ENCODE data around the gene RARS1.
"Not testable (repeated sequence)": the region's sequence is repeated elsewhere in the genome, so short reads cannot be mapped to it uniquely, and the experiment has no call there.

Gene RARS1

DNA sequence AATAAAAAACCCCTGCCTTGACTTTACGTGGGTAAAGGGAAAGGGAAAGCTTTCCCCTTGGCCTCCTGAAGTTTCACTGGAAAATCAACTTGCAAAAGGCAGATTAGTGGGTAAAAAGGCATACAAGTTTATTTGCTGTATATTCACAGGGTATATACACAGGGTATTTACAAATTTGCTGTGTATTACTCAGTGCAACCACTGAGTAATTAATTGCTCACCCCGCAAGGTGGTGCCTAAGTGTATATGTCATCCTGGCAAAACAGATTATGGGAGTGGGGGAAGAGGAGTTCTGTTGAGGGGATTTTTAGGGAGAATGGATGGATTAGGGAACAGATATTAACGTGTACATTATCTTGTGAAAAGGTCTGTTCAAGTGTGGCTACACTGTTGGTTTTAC, 7.1 kb upstream of the RARS1 start:
- H3K4me3 ChIP-seq (ENCODE audit: low read depth, low read length): no peak overlapping the region

DNA sequence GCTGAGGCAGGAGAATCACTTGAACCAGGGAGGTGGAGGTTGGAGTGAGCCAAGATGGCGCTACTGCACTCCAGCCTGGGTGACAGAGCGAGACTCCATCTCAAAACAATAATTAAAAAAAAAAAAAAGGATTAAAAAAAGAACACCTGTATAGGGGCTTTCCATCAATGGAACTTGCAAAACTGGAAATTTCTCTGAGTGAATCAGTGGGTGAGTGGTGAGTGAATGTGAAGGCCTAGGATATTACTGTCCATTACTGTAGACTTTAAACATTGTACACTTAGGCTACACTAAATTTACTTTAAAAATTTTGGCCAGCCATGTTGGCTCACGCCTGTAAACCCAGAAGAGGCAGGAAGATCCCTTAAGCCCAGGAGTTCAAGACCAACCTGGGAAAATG, 5.7 kb upstream of the RARS1 start:
- H3K4me3 ChIP-seq (ENCODE audit: low read depth, low read length): no peak overlapping the region

DNA sequence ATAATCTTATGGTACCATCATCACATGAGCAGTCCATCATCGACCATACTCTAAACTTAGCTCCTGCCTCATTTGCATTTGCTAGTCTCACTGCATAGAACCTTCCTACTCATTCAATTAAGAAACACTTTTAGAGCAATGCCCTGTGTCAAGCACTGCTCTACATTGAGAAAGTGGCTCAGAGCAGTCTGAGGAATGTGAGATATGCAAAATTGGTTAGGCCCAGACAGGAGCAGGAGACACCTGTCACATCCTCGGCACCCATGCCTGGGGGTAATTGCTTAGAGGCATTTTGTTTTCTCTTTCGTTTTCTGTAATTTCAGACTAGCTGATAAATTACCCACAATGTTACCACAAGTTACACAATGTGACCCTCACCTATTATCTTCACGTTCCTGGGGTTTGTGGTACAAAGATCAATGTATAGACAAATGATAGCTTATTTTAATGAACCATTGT, 4.9 kb upstream of the RARS1 start:
- H3K4me3 ChIP-seq (ENCODE audit: low read depth, low read length): no peak overlapping the region

DNA sequence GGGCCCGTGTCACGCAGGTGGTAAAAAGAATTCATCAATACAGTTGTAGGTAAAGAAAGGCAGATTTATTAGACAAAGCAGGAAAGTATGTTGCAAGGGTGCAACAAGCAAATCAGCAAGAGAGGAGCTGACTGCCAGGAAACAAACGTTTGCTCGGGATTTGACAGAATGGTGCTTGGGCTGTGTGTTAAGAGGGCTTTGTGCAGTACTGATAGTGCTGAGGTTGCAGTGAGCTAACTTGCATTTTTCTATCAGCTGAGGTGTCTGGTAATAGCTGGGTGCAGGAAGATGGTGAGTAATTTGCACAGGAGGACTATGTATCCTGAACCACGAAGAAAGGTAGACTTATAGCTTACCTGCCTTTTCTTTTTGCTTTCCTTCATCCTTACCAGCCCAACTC, 3.9 kb upstream of the RARS1 start:
- H3K4me3 ChIP-seq (ENCODE audit: low read depth, low read length): no peak overlapping the region

DNA sequence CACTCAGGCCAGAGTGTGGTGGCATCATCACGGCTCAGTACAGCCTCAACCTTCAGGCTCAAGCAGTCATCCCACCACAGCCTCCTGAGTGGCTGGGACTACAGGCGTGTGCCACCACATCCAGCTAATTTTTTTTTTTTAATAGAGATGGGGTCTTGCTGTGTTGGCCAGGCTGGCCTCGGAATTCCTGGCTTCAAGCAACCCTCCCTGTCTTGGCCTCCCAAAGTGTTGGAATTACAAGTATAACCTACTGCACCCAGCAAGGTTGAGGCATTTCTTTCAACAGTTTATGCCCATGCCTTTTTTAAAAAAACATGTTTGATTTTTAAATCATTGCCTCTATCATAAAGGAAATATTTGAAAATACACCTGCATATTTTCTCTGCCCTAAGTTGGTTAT, 2.8 kb downstream of the RARS1 start:
- no peak overlapping the region for H3K4me3 ChIP-seq (ENCODE audit: low read depth, low read length)

DNA sequence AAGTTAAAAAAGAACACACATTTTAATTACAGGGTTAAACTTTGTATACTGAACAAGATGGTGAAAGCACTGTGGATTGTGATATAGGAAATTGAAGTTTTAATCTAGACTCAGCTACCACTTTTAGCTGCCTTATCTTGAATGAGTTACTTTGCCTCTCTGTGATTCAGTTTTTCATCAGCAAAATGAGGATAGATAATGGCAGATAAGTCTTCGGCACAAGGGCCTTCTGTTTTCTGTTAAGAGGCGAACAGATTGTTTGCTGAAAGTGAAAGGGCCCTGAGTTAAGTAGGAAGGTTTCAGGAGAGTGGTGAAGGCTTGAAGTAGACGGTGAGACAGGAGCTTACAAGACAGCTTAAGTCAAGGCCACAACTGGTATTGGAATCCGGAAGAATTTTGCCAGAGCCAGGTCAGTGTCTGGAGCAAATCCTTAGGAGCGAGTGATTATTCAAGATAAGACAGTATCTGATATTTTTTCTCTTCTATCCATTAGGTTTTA, 7.8 kb downstream of the RARS1 start:
- no peak overlapping the region for H3K4me3 ChIP-seq (ENCODE audit: low read depth, low read length)

DNA sequence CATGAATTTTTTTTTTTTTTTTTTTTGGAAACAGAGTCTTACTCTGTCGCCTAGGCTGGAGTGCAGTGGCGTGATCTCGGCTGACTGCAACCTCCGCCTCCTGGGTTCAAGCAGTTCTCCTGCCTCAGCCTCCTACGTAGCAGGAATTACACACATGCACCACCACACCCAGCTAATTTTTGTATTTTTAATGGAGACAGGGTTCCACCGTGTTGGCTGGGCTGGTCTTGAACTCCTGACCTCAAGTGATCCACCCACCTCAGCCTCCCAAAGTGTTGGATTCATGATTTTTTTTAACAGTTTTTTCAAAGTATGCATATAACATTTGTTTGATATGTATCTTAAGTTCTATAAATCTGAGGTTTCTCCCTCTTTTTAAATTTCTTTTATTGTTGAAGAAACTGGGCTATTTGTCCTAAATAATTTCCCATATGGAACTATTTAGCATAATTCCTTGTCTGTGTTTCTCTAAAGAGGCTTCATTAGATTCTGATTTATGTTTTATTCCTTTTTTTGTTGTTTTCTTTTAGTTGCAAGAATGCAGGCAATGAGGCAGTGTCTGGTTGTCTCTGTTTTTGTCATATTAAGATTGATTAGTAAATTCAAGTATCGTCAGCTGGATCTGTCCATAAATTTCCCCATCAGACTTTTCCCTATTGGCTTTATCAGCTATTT, 16.4 kb downstream of the RARS1 start:
- H3K4me3 ChIP-seq (ENCODE audit: low read depth, low read length): no peak overlapping the region

DNA sequence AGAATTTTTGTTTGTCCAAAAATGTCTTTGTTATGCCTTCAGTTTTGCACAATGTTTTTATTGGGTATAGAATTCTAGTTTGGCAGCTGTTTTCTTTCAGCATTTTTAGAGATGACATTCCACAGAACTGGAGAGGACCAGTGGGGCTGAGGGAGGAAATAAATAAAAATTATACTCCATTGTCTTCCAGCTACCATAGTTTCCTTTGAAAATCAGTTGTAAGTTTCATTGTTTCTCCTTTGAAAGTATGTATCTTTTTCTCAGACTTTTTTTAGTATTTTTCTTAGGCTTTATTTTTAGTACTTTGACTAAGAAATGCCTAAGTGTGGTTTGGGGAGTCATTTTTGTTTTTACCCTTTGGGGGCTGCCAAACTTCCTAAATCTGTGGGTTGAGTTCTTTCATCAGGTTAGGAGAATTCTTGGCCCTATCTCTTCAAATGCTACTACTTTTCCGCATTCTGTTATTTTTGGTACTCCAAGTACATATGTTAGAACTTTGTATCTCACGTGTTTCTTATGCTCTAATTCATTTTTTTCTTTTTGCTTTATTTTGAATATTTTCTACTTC, 27.7 kb downstream of the RARS1 start:
- H3K4me3 ChIP-seq (ENCODE audit: low read depth, low read length): no peak overlapping the region

DNA sequence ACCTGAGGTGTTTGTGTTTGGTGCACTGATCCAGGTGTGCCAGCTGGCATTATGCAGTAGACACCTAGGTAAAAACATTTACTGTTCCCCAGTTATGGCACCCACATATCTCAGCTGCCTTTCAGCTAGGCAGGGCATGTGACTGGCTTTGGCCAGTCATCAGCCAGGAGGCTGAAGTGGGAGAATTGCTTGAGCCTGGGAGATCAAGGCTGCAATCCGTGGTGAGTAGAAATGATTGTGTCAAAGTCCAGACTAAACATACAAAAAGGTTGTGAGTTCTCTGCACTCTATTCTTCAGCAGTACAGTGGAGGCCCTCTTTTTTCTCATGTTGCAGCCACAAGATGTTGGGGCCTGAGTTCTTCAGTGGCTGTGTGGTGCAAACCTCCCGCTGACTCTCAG, 39.6 kb downstream of the RARS1 start:
- no peak overlapping the region for H3K4me3 ChIP-seq (ENCODE audit: low read depth, low read length)

DNA sequence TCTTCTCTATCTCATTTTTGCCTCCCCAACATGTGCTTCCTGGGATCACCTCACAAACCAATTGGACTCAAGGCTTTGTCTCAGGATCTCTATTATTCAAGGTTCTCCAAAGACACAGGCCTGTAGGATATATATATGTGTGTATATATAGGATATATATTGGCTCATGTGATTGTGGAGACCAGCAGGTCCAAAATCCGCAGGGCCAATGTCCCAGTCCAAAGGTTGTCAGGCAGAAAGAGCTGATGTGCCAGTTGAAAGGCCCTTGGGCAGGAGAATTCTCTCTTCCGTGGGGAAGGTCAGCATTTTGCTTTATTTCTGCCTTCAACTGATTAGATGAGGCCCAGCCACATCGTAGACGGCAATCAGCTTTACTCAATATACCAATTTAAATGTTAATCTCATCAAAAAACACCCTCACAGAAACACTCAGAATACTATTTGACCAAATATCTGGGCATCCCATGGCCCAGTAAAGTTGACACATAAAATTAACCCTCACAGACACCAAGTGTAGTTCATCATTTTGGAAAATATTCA, 41.6 kb downstream of the RARS1 start:
- no peak overlapping the region for H3K4me3 ChIP-seq (ENCODE audit: low read depth, low read length)

DNA sequence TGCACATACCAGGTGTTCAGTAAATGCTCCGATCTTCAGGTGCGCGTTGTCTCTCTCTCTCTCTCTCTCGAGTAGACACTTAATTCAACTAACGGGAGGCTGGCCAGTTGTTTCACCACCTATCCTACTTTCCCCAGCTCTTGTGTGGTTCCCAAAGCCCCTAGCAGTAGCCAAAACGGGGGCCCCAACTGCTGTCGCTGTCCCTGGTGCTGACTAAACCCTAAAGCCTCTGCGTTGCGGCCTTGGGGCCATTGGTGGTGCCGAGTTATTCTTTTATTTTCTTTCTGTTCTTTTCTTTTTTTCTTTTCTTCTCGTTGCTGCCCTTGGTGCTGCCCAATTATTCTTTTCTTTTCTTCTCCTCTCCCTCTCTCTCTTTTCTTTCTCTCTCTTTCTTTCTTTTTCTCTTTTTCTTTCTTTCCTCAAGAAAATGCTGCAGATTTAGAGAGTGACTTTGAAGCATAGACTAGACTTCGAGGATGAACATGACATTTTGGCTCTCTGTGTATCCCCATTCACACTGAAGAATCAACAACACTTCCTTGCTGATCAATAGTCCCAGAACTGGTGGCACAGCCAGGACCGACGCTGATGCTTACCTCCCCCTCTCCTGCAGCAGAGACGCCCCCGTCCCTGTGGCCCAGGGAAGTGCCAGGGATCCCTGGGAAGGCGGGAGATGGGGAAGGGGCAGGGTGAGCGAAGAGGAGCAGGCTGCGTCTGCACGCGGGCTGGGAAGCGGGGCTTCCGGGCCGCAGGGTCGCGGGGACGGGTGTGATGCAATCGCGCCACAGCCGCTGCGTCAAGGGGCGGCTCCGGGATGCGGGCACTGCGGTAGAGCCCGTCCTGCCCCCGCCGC, 42.5 kb downstream of the RARS1 start, which contains the start of gene FBLL1:
TSS of gene FBLL1 (plus strand) at position 785 of the 853 bp plus-strand sequence. CDS start 200 bp downstream, outside the sequence.
- peak within 1 kb of the TSS; percentile 42 for H3K4me3 ChIP-seq (ENCODE audit: low read depth, low read length)

DNA sequence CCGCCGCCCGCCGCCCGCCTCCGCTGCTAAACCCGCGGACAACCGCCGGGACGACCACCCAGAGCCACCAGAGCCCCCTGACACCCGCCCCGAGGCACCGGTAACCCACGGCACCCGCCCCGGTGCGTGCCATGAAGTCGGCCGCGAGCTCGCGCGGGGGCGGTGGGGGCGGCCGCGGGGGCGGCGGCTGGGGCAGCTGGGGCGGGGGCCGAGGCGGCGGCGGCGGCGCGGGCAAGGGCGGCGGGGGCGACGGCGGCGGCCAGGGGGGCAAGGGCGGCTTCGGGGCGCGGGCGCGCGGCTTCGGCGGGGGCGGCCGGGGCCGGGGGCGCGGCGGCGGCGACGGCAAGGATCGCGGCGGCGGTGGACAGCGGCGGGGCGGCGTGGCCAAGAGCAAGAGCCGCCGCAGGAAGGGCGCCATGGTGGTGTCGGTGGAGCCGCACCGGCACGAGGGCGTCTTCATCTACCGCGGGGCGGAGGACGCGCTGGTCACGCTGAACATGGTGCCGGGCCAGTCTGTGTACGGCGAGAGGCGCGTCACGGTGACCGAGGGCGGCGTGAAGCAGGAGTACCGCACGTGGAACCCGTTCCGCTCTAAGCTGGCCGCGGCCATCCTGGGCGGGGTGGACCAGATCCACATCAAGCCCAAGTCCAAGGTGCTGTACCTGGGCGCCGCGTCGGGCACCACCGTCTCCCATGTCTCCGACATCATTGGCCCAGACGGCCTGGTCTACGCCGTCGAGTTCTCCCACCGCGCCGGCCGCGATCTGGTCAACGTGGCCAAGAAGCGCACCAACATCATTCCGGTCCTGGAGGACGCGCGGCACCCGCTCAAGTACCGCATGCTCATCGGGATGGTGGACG, 43.3 kb downstream of the RARS1 start:
- peak overlapping the region; percentile 42 for H3K4me3 ChIP-seq (ENCODE audit: low read depth, low read length)

DNA sequence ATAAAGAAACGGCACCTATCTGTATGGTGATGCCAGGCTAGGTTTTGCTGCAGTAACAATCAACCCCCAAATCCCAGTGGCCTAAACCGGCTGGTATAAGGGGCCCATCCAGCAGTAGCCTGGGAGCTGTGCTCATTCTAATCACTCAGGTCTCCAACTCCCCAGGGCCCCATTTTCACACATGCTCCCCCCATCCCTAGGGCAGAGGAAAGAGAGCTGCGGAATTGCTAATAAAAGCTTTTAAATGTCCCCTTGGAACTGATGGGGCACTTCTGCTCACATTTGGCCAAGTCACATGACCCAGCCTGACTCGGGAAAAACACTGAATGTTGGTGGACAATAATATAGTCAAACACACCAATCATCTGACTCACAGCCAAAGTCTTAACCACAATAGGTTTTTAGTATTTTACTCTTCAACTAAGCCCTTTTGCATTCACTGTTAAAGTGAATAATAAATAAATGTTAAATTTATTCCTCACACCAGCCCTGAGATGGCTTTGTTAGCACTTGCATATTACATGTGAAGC, 44.4 kb downstream of the RARS1 start:
- H3K4me3 ChIP-seq (ENCODE audit: low read depth, low read length): no peak overlapping the region

DNA sequence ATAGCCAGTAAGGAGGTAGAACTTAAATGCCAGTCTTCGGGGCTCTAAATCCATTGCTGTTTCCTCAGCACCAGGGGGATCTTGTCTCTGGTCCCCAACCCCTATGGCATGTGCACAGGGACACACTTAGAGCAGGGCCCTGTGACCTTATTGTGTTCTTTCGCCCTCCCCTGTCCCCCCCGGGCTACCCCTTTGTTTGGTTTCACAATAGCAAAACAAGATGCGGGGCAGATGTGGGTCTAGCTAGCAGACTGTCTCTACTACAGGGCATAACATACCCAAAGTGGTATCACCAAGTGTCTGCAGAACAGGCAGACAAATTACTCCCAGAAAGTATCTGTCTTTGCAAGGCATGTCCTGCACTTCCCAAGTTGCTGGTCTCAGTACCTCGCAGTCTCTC, 44.9 kb downstream of the RARS1 start:
- H3K4me3 ChIP-seq (ENCODE audit: low read depth, low read length): no peak overlapping the region

DNA sequence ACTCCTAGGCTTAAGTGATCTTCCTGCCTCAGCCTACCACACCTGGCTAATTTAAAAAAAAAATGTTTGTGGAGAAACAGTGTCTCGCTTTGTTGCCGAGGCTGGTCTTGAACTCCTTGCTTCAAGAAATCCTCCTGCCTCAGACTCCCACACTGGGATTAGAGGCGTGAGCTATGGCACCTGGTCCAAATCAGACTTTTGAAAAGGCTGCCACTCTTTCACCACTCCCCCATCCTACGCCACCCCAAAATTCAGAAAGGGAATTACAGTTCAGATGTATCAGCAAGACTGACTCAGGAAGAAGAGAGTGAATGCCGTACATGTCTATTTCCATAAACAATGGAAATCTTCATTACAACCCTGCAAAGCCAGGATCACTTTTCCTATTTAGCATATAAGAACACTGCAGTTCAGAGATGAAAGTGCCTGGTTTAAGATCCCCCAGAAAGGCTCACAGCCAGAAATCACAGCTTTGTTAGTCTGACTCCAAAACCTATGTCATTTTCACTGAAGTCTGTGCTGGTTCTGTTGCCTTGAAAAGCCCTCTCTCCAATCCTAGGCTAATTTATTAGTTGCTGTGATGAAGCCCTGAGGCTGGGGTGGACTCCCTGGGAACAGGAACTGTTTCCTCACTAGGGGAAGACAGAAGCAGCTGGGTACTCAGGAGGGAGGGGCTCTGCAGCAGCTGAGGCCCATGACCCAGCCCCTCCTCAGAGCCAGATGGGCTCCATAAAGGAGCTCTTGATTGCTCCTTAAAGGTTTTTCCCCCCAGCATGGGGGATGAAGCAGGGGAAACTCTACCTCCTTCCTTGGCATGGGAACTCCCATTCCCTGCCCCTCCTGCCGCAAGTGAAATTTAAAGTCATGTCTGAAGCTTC, 46.0 kb downstream of the RARS1 start:
- no peak overlapping the region for H3K4me3 ChIP-seq (ENCODE audit: low read depth, low read length)

DNA sequence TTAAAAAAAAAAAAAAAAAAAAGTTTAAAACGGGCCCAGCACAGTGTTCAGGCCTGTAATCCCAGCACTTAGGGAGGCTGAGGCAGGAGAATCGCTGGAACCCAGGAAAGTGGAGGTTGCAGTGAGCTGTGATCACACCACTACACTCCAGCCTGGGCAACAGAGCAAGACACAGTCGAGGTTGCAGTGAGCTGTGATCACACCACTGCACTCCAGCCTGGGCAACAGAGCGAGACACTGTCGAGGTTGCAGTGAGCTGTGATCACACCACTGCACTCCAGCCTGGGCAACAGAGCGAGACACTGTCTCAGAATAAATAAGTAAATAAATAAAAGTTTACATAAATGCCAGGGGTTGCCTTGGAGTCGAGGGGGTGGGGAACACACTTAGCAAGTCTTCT, 48.1 kb downstream of the RARS1 start:
- H3K4me3 ChIP-seq (ENCODE audit: low read depth, low read length): not testable (repeated sequence)

DNA sequence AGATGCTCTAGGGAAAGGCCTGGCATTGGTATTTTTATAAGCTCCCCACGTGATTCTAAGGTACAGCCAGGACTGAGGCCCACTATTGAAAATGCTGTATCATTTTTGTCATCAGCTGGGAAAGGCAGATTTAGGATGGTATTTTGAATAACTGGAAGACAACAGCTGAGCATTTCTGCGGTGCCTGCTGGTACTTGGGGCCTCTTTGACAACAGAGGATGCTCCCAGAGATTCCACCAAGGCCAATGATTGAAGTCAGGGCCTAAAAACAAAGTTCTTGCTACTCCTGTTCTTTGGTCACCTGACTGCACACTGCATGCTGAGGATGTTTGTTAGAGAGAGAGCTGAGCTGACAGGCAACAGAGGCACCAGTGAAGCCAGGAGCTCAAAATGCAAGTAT, 50.9 kb downstream of the RARS1 start:
- H3K4me3 ChIP-seq (ENCODE audit: low read depth, low read length): no peak overlapping the region

DNA sequence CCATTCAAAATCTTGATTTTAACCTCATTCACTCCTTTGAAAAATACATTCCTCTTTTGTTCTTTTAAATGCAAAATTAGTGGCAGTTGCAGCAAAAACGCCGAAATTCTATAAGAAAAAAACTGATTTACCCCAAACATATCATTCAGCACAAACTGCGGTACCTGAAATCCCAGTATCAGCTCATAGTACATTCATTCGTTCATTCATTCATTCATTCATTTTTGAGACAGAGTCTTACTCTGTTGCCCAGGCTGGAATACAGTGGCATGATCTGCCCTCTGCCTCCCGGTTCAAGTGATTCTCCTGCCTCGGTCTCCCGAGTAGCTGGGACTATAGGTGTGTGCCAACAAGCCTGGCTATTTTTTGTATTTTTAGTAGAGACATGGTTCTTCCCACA, 63.3 kb downstream of the RARS1 start:
- H3K4me3 ChIP-seq (ENCODE audit: low read depth, low read length): no peak overlapping the region

DNA sequence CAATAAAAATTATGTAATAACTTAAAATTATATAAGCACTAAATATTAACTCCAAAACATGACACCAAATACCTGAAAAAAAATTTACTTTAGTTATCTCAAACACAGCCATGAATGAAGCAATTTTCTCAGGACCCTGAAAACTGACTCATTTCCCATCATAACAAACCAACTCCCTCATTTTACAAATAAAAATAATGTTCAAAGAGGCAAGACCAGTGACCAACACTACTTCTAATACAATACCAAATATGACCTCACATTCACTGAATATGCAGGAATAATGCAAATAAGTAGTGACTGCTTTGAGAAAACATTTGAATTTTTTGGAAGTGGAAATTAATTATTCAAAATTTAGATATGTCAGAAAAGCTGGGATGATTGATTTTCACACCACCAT, 64.4 kb downstream of the RARS1 start:
- no peak overlapping the region for H3K4me3 ChIP-seq (ENCODE audit: low read depth, low read length)

Measured in iPS-11a (cell line).